GM19324 (cell line): Measurements from ENCODE around the gene SUPV3L1.

ENCODE experiments used
- ATAC-seq: cut with Tn5 transposase; IDR thresholded peaks from one replicate; pipeline ENCODE4 v1.9.1; 2021; ENCODE audit warnings: mild to moderate bottlenecking, moderate library complexity; ENCODE audit not compliant: unreplicated experiment, low FRiP score

Gene SUPV3L1

GRCh38 chr10:69253171-69253570 lies 73.1 kb downstream of the SUPV3L1 start:
- no peak for ATAC-seq

- ATAC-seq = no peak
These were observed 74.8 kb downstream of the SUPV3L1 start for GRCh38 chr10:69254877-69255276.
